Inflammatory macrophage treated with lipopolysaccharide for 1 hour (primary cell): Measurements from ENCODE around the gene TSG101.
A peak's percentile ranks its signal among the peaks of the same experiment; 100 is the strongest.

ENCODE experiments used
- DNase-seq, 2 donors: peaks; one replicate each; pipeline ENCODE4 v3.0.0-alpha.2; 2020 to 2022

The TSG101 gene

DNA sequence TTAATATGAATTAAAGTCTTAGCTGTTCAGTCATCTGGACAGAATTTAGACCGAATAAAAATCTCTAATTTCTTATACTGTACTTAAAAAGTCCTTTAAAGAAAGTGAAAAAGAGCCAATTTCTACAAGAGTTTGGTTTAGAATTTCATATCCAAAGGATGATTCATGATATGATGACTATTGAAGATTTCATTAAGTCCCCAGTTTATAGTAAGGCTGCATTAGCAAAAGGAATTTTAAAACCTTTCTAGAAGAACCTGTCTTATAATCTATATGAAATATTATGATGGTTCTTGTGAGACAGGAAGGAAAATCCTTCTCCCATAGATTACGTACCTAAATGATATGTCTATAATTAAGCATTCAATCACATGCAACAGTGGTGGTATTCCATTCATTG, 34.8 kb downstream of the TSG101 start:
- DNase-seq: no peak

DNA sequence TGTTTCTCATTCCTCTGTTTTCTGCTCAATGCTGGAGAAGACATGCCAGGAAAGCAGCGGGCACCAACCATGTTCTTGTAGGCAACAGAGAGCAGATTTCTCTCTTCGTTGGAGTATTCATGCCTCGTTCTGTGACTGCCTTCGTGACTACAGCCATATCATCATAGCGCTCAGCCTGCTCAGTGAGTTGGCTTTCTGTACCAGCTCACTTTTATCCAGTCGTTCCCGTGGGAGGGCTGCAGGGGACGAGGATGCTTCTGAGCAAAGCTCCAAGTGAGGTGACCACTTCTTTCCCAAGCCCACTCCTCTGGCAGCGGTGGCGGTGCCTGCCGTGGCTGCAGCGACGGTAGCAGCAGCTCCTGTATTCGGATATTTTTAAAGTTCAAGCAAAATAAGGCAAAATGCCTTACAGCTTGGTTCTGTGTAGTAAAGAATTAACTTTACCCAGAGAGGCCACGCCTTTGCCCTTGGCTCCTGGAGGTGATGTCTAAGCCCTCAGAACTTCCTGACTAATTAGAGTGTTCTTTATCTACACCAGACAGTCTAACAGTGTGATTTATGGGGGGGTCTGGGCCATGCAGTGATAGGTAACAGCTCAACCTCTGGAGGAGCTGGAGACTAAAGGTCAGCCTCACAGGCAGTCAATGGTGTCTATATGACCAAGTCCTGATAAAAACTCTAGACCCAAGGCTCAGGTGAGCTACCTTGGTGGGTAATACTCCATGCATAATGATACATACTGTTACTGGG, 35.8 kb downstream of the TSG101 start:
- no peak for DNase-seq

DNA sequence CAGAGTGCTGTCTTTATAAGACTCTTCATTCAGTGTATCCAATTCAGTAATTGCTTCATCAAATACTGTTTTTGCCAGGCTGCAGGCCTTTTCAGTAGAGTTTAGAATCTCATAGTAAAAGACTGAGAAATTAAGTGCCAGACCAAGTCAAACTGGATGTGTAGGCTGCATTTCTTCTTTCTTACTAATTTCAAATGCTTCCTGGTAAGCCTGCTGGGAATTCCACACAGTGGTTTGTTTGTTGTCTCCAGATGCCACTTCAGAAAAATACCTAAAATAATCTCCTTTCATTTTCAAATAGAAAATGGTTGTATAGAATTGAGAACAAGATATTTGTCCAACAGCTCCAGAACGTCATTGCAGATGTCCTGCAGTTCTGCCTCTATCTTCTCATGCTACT, 36.4 kb downstream of the TSG101 start:
- no peak for DNase-seq

DNA sequence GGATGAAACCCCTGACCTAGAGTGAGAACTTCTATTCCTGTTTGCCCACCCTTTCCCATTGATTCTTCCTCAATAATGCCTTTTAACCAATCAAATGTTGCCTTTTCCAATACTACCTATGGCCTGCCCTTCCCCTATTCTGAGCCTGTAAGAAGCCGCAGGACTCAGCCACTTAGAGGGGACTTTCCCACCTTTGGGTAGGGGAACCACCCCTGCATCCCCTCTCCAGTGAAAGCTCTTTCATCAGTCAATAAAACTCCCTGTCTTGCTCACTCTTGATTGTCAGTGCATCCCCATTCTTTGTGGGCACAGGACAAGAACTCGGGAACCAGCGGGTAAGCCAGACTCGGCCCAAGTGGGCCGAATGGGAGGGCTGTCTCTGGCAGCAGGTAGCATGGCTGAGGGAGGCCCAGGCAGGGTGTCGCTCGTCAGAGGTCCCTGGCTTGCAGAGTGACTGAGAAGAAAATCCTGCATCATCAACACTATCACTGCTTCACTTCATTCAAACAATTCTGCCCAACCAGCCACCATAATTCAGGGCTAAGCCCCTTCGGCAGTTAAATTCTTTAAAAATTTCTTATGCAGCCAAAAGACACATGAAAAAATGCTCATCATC, 40.7 kb downstream of the TSG101 start:
- DNase-seq: peak in 1 of 2 donors; percentile 25

DNA sequence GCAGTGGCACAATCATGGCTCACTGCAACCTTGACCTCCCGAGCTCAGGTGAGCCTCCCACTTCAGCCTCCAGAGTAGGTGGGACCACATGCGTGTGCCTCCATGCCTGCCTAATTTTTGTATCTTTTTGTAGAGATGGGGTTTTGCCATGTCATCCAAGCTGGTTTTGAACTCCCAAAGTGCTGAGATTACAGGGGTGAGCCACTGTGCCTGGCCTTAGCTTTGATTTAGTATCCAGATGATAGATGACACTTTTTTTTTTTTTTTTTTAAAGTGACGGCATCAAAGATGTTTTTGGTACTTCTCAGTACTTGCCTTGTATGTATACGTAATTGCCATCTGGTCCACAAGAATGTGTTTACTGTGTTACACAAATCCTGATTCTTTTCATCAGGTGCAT, 47.7 kb downstream of the TSG101 start:
- no peak for DNase-seq

DNA sequence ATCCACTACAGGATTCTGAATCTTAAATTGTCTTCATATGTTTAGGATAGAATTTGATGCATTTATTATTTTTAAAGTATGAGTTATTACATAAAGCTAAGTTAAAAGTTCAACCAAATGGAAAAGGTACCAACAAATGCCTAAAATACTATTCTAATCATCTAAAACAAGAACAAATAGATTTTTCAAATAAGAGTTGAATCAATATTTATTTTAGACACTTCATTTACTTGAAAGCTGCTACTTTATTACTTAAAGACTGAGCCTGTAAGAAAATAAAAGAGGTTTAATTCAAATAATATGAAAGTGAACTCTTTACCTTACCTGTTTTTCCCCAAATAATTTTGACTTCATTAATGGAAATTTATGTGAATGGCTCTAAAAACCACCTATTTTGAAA, 54.2 kb downstream of the TSG101 start:
- DNase-seq: no peak

DNA sequence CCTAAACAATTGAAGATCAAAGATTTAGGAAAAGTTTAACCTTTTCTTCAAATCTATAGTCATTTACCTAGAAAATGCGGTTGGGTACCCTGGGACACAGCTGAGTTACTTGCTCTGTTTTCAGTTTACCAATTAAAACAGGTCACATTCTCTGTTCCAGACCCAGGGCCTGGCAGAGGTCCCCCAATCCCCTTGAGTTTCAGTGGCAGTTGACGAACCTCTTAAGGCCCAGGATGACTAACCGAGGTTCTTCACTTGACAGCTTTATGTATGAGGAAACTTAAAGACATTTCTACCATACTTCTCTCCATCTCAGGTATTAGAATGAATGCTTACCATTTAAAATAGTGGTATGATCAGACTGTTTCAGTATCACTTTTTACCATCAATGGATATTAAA, 54.7 kb downstream of the TSG101 start:
- no peak for DNase-seq

DNA sequence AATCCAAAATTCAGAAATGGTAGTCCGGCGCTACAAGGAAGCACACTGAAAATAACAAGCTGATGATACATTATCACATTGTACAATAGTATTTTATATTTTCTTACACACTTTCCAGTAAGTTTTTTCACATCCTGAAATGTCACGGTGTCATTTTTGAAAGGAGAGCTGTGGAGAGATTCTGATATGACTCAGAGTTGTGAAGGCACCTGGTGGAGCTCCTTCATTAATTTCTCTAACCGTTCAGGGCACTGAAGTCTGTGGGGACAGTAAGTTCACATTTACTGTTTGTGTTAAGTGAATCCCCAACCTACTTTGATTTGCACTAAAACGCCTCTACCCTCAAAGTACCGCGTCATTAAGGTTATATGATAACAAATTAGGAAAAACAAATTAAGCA, 57.8 kb downstream of the TSG101 start:
- no peak for DNase-seq

DNA sequence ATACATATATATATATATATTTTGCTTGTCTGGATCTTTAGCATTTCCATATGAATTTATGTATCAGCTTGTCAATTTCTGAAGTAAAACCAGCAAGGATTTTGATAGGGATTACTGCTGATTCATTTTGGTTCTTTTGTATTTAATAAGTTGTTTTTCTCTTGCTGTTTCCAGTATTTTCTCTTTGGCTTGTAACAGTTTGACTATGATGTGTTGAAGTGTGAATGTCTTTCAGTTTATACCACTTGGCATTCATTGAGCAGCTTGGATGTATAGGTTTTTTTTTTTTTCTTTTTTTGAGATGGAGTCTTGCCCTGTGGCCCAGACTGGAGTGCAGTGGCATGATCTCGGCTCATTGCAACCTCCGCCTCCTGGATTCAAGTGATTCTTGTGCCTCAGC, 58.7 kb downstream of the TSG101 start:
- DNase-seq: no peak

DNA sequence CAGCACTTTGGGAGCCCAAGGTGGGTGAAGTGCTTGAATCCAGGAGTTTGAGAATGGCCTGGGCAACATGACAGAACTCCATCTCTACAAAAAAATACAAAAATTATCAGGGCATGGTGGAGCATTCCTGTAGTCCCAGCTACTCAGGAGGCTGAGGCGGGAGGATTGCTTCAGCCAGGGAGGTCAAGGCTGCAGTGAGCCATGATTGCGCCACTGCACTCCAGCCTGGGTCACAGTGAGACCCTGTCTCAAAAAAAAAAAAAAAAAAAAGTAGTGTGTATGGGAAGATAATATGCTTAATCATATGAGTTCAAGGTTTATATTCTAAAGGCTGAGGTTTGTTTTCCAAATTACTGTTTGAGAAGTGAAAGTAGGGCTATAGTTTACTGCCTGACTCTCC, 60.3 kb downstream of the TSG101 start:
- no peak for DNase-seq

DNA sequence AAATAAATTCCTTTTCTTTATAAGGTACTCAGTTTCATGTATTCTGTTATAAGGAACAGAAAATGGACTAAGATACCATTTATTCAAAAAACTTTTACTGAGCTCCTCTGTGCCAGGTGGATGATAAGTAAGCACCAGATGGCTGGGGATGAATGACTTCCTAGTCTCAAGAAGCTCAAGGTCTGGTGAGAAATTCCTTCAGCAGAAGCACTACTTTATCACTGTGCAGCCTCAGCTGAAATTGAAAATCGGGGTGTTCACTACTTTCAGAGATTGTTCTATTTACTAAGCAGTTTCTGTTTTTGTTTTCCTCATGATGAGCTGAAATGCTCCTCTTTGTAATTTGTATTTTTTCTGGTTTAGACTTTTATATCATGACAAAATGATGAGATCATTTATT, 63.3 kb downstream of the TSG101 start:
- DNase-seq: no peak

DNA sequence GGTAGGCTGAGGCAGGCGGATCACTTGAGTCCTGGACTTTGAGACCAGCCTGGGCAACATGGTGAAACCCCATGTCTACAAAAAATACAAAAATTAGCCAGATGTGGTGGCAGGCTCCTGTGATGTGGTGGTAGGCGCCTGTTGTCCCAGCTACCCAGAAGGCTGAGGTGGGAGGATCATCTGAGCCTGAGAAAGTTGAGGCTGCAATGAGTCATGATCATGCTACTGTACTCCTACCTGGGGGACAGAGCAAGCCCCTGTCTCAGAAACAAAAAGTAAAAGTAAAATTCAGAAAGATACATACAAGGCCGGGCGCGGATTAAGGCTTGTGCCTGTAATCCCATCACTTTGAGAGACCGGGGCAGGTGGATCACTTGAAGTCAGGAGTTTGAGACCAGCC, 64.8 kb downstream of the TSG101 start:
- no peak for DNase-seq

DNA sequence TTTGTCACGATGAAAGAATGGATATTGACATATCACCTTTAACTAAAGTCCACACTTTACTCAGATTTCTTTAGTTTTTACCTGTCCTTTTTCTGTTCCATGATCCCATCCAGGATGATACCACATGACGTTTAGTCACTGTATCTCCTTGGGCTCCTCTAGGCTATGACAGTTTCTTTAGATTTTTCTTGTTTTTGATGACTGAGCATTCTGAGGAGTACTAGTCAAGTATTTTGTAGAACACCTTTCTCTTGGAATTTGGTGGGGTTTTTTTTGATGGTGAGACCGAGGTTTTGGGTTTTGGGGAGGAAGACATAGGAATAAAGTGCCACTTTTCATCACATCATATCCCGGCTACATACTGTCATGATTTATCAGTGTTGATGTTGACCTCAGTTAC, 67.1 kb downstream of the TSG101 start:
- DNase-seq: no peak

DNA sequence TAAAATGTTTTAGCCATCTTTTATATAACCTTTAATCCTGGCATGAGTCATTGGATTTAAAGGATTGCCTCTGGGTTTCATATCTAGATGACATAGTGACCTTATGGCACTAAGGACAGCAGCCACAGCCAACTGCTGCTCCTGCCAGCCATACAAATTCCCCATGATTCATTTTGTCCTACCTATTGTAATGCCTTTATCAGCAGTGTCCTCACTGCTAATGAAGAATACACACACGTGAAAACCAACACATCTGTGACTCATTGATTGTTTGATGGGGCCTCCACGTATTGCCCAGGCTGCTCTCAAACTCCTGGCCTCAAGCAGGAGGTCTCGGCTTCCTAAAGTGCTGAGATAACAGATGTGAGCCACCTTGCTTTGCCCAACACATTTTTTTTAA, 69.3 kb downstream of the TSG101 start:
- DNase-seq: no peak

DNA sequence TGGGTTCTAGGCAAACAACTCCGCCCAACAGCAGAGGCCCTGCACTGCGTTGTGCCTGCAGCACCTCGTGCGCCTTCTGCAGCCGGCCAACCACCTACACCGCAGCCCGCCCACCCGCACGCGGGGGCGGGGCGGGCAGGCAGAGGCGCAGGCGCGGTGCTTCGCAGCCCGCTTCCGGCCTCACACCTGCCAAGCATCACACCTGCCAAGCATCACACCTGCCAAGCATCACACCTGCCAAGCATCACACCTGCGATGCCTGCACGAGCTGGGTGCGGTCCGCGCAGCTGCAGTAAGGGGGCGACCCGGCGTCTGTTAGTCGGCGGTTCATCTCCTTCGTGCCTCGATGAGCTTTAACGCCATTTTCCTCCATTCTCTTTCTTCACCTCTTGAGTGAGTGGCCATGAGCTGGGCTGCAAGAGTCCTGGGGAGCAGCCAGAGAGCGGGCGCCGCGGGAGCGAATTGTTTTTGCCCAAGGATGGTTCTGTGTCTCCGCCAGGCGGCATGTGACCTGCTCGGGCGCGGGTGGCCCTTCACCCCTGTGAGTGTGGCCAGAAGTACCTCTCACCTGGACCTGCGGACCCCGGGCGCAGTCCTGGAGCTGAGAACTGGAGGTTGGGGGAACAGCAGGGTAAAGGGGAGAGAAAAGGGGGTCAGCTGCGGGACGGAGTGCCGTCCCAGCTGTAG, 70.9 kb downstream of the TSG101 start, which contains the start of gene LDHAL6A:
LDHAL6A (plus strand) TSS at position 171 of the 687 bp plus-strand sequence. CDS start 825 bp downstream, outside the sequence.
- no peak for DNase-seq

DNA sequence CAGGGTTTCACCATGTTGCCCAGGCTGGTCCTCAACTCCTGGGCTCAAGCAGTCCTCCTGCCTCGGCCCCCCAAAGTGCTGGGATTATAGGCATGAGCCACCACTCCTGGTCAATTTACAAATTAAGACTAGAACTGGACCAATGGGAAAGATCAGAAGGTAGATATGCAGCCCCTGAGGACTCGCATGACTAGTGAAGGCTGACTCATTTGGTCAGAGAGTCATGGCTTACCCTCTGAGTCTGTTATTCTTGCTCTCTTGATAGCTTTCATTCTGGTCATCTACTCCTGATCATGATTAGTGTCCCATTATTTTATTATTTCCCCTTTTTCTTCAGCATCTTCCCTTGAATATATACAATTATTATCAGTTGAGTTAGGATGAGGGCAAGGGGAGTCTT, 73.8 kb downstream of the TSG101 start:
- DNase-seq: no peak

DNA sequence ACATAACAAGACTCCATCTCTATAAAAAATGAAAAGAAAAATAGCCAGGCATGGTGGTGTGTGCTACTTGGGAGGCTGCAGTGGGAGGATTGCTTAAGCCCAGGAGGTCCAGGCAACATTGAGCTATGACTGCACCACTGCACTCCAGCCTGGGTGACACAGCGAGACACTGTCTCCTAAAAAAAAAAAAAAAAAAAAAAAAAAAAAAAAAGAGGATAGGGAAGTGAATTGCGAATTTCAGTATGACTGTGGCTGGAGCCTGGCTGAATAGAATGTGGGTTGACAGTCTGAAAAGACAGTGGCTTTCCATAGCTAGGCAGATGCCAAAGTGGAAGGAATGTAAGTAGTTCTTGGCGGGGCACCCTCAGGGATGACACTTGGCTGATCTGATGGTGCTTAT, 77.5 kb downstream of the TSG101 start:
- DNase-seq: peak; percentile 54 to 67

DNA sequence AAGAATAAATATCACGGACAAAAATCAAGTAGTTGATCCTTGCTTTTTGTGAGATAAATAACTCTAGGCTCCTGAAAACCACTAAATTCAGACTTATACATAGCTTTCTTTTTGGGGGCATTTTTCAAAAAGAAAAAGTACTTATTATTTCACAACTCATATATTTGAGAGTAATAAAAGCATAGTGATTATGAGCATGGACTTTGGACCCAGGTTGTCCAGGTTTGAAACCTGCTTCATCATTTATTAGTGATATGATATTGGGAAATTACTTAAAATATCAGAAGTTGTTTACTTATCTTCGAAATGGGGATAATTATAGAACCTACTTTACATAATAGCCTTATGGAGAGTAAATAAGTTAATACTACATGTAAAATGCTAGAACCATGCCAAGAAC, 88.1 kb downstream of the TSG101 start:
- DNase-seq: no peak
